IPS-18c (cell line): ENCODE results near the gene CDC6.

Experiments
- H3K4me3 ChIP-seq: 2 replicates; pipeline ENCODE4 v1.7.0; 2013; ENCODE audit warnings: low read depth, mild to moderate bottlenecking, low read length, moderate library complexity; ENCODE audit not compliant: insufficient read depth
- H3K9me3 ChIP-seq: one replicate; pipeline ENCODE4 v1.6.1; 2013; ENCODE audit warnings: mild to moderate bottlenecking, low read length, moderate library complexity; ENCODE audit not compliant: control insufficient read depth, insufficient read depth

Gene CDC6

DNA sequence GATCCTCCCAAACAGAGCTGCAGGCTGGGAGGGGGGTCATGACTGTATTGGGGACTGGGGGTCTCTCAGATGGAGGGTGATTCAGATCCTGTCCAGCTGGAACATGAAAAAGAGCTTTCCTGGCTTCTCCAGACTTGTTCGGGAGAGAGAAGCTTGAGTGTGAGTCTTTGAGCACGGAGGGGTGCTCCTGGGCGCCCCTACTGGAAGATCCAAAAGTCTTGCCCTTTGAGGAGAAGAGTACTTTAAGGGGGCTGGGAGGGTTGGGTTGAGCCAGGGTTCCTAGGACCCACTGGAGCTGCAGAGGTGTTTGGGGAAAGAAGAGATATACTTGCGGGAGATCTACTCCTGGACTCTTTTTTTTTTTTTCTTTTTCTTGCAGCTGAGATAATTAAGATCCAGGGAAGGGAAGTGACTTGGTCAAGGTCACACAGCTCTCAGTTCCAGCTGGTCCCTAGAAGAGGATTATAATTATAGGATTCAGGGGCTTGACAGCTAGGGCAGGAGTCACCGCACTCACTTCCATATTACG lies 29.7 kb downstream of the CDC6 start:
- Histone ChIP-seq H3K4me3 (peak overlapping the region; percentile 57), H3K9me3 (no peaks in the 10 kb centered on the region)

- no peaks in the 10 kb centered on the region for H3K9me3 ChIP-seq
- peak overlapping the region; percentile 76 for H3K4me3 ChIP-seq
Measured at GRCh38 chr17:40317880-40318829, 30.5 kb downstream of the CDC6 start.

DNA sequence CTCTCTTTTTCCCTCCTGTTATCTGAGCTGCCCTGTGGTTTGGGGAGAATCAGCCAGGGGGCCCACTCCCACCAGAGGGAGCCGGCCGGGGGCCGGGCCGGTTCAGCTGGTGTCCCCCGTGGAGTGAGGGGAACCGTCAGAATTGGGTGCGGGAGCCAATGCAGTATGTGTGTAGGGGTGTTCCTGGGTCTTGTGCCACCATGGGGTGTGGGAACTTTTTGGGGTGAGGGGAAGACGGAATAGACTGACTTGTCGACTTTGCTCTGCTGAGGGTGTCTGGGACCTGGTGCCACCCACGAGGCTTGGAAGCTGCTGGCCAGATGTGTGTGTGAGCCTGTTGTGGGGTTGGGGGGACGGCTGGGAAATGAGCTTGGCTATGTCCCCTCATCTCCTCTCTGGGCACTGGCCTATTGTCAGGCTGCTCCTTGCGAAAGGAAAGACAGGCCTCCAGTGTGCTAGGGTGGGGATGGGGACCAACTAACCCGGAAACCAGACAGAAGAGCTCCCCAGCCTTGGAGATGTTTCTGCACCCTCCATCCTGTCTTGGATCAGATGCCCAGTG lies 31.2 kb downstream of the CDC6 start:
- H3K4me3 ChIP-seq: peak overlapping the region; percentile 76
- H3K9me3 ChIP-seq: no peaks in the 10 kb centered on the region

GRCh38 chr17:40319651-40320540 lies 32.2 kb downstream of the CDC6 start:
- no peak overlapping the region for H3K4me3 ChIP-seq
- H3K9me3 ChIP-seq: no peaks in the 10 kb centered on the region

DNA sequence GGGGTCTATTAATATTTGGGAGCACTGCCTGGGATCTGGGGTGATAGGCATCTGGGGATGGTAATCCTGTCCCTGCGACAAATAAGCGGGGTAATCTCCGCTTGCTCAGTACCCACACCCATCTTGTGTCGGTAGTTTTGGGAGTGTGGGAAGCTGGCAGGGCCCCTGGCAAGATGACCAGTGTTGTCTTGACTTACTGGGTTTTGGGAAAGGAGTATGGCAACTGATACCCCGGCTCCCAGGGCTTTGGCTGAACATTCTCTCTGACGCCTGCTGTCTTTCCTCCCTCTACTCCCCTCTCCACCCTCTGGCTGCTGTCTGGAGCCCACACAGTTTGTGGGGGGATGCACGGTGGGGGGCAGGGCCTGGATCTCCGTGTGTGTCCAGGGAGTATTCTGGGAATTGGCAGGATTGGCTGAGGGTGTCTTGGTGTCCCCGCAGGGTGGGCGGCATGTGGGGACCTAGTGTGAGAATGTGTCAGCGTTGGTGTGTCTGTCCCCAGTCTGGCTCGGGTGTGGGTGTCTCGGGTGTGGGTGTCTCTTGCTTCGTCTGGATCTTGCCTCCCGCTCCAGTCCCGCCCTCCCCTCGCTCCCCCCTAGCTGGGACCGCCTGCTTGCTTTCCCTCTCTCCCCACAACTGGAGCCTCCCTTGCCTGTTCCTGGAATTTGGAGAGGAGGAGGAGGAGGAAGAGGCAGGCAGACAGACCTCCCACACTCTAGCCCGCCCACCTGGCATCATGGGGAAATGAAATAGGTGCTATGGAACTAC lies 33.3 kb downstream of the CDC6 start:
- Histone ChIP-seq H3K9me3 (no peaks in the 10 kb centered on the region), H3K4me3 (no peak overlapping the region)

GRCh38 chr17:40321524-40321929 lies 33.8 kb downstream of the CDC6 start:
- Histone ChIP-seq H3K4me3 (no peak overlapping the region), H3K9me3 (no peaks in the 10 kb centered on the region)

GRCh38 chr17:40321961-40322357 lies 34.3 kb downstream of the CDC6 start:
- Histone ChIP-seq H3K9me3 (no peaks in the 10 kb centered on the region), H3K4me3 (no peak overlapping the region)

DNA sequence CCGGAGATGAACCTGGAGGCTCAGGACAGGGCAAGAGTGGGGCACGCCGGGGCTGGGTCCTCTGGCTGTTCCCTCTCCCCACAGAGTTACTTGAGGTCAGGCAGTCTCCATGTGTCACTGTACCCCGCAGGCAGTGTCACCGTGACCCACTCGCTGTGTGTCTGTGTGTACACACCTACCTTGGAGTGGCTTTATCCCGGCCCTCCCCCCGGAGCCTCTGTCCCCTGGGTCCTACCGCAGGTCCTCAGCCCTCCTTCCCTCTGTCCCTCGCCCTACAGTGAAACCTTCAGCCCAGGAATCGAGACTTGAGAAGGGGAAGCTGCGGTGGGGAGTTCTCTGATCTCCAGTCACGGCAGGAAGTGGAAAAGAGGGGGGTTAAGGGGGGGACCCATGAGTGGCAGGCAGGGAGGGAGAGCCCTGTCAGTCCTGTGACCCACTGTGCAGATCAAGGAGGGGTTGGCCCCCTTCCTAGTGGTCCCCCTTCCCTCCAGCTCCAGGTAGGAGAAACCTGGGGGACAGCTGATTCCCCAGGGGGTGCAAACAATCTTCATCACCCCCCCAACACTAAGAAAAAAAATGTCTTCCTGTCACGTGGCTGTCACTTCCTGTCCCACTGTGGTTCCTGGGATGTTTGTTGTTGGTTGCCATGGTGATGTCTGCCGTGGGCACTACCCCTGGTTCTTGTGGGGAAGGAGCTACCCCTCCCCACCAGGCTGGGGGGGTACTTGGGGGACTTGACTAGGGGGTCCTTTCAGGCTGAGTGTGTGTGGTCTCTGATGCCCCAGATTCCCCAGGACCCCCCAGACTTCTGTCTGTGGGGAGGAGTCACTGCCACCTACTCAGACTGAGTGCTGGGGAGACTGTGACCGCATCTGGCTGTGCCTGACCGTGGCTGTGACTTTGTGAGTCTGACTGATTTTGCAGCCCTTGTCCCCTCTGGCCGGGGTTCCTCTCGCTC lies 35.0 kb downstream of the CDC6 start:
- H3K9me3 ChIP-seq: no peaks in the 10 kb centered on the region
- no peak overlapping the region for H3K4me3 ChIP-seq

DNA sequence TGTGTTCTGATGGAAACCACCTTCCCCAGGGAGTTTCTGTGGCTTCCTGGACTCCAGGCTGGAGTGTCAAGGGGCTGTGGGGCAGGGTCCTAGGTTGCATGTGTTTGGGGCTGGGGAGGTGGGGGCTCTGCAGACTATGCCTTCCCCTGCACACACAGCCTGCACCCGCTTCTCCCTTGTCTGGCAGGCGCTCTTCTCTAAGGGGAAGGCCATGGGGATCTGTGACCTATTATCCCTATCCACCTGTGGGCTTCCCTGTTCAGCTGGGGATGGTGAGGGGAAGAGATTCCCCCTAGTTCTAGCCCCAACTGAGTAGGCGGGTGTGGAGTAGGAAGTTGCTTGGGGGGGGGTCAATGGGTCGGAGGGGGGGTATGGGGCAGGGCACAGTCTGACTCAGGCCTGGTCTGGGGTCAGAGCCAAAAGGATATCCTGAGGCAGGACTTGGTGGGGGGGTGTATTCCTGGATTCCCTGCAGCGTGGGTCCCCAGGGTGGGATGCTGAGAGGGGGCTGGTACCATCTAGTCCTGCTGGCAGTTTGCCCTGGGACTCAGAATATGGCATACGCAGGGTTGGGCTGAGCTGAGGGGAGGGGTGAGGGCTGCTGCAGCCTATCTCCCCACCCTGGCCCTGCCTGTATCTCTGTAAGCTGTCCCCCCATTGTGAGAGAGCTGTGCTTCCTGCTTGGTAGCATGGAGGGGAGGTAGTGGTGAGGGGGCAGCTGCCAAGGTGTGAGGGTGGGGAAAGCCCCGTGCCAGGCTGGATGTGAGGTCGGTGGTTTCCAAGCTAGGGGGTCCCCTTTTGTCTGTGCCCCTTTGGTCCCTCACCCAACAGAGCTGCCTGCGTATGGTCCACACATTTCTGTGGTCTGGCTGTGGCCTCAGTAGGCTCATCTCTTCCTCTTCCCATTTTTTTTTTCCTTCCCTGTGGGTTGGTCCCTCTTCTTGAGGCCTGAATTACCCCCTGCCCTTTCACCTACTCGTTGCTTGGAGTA lies 36.0 kb downstream of the CDC6 start:
- H3K4me3 ChIP-seq: no peak overlapping the region; the same call in 1 of the 2 replicates
- no peaks in the 10 kb centered on the region for H3K9me3 ChIP-seq

- Histone ChIP-seq H3K4me3 (no peak overlapping the region), H3K9me3 (no peaks in the 10 kb centered on the region)
Measured at GRCh38 chr17:40325156-40326013, 37.7 kb downstream of the CDC6 start.

DNA sequence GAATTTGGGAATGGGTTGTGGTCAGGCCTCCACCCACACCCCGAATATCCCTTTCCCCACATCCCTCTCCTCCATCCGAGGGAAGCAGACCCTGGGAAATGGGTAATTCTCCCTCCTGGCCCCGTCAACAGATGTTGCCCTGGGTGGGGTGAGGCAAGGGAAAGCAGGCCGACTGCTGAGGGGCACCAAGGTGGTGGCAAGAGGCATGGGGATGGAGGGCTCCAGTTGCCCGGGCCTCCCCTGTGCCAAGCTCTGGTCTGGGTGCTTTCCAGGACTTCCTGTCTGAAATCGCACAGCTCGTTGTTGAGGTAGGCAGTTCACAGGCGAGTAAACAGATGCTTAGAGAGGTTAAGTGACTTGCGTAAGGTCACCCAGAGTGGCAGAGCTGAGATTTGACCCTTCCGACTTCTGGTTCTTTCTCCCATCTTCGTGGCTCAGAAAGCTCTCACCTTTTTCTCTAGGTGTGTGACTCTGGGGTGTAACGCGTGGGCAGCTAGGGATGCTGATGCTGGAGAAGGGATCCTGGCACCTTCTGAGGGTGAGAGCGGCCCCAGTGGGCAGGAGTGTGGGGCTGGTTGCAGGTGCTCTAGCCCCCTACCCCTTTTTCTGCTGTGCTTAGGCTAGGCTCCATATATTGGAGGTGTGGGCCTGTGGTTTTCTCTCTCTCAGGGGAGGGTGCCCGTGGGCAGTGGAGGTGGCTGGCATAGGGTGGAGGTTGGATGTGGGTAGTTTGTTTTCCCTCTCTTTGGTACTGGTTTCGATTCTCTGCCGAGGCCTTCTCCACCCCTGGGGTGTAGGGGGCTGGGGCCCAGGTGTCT lies 38.5 kb downstream of the CDC6 start:
- no peak overlapping the region for H3K4me3 ChIP-seq
- no peaks in the 10 kb centered on the region for H3K9me3 ChIP-seq

GRCh38 chr17:40326832-40327199 lies 39.1 kb downstream of the CDC6 start:
- H3K9me3 ChIP-seq: no peaks in the 10 kb centered on the region
- H3K4me3 ChIP-seq: no peak overlapping the region

- Histone ChIP-seq H3K9me3 (no peaks in the 10 kb centered on the region), H3K4me3 (no peak overlapping the region)
Measured at GRCh38 chr17:40327244-40327729, 39.6 kb downstream of the CDC6 start.
